HepG2 (cell line): ENCODE data around the gene GRIK1. TPM values are rescaled to one million over a fixed set of nuclear protein-coding genes. Genes with fewer than 3 reads are reported as not detected.

Experiments
- ATAC-seq: fragments of 200-7000 bp; cut with Tn5 transposase; 3 replicates; pipeline ENCODE4 v1.9.1; 2020; ENCODE audit warnings: mild to moderate bottlenecking, moderate library complexity
- BruUV-seq: library from RNA; stranded (reverse); fragments of 400-500 nt; replicated peaks from 2 replicates; lab custom pipeline; 2021; lab: Mats Ljungman, UMichigan
- CTCF ChIA-PET: fragments of 300-600 bp; formaldehyde crosslinking; extraction: SDS; loops from one replicate; lab custom pipeline; 2021; ENCODE audit warnings: low total read pairs, inconsistent platforms, low intra/inter-chr PET ratio; lab: Yijun Ruan, JAX
- POLR2A ChIA-PET: fragments of 350-600 bp; sonication (Branson Sonifier 250); formaldehyde crosslinking; loops from one replicate; lab custom pipeline; 2020; ENCODE audit warnings: antibody characterized with exemption, inconsistent platforms; lab: Yijun Ruan, JAX
- DNase-seq: peaks from one replicate; pipeline ENCODE4 v3.0.0-alpha.2; 2015; ENCODE audit warnings: low spot score
- FAIRE-seq: peaks from 3 replicates; lab custom pipeline; 2011; peaks lifted over from hg19 to GRCh38; lab: Jason Lieb, UNC
- H2AFZ ChIP-seq: one replicate; pipeline ENCODE4 v1.6.1; 2011; ENCODE audit warnings: low read length, inconsistent platforms
- H3K27ac ChIP-seq: fragments of 300-600 bp; 3 replicates; pipeline ENCODE4 v1.8.0; 2011; ENCODE audit warnings: mixed run types, mild to moderate bottlenecking, mixed read lengths, low read length, inconsistent platforms; ENCODE audit not compliant: insufficient read depth; ENCODE audit errors: extremely low read length
- H3K27me3 ChIP-seq, 2 experiments: fragments of 200-600 bp in 1 of 2; 2 replicates in 1 of 2; 3 replicates in 1 of 2; pipeline versions ENCODE4 v1.6.0 to v1.8.0; 2011; ENCODE audit warnings: low read length in 2 of 2, mild to moderate bottlenecking in 2 of 2, moderate library complexity in 2 of 2, inconsistent platforms in 1 of 2; ENCODE audit not compliant: insufficient read depth in 2 of 2, control insufficient read depth in 1 of 2
- H3K36me3 ChIP-seq, 2 experiments: fragments of 200-600 bp in 1 of 2; replicated peaks in 1 of 2; 2 replicates in 1 of 2; 3 replicates in 1 of 2; pipeline versions ENCODE4 v1.5.1 to v1.8.0; 2011; ENCODE audit warnings: low read length in 2 of 2, inconsistent platforms in 1 of 2; ENCODE audit not compliant: insufficient read depth in 2 of 2, control insufficient read depth in 1 of 2
- H3K4me1 ChIP-seq: 2 replicates; pipeline ENCODE4 v1.5.1; 2012; ENCODE audit warnings: low read length, inconsistent platforms; ENCODE audit not compliant: insufficient read depth
- H3K4me2 ChIP-seq: 2 replicates; pipeline ENCODE4 v1.6.0; 2011; ENCODE audit warnings: low read depth, low read length, inconsistent platforms
- H3K4me3 ChIP-seq, 3 experiments: fragments of 200-600 bp in 1 of 3; sonication (generic), shearing (Covaris generic) in 1 of 3; replicated peaks in 1 of 3; 2 replicates each; pipeline ENCODE4 v1.5.1; 2011 to 2016; ENCODE audit warnings: low read length in 3 of 3, inconsistent platforms in 2 of 3, low read depth in 2 of 3, mild to moderate bottlenecking in 2 of 3, control low read depth in 1 of 3, mixed read lengths in 1 of 3; ENCODE audit not compliant: insufficient read depth in 1 of 3
- H3K79me2 ChIP-seq: one replicate; pipeline ENCODE4 v1.6.1; 2011; ENCODE audit warnings: low read length, inconsistent platforms; ENCODE audit not compliant: insufficient read depth
- H3K9ac ChIP-seq: 2 replicates; pipeline ENCODE4 v1.6.0; 2011; ENCODE audit warnings: mild to moderate bottlenecking, low read depth, low read length, inconsistent platforms; ENCODE audit not compliant: insufficient read depth
- H3K9me3 ChIP-seq: 2 replicates; pipeline ENCODE4 v1.5.1; 2012; ENCODE audit warnings: mild to moderate bottlenecking, low read length
- H4K20me1 ChIP-seq: 2 replicates; pipeline ENCODE4 v1.6.0; 2011; ENCODE audit warnings: inconsistent platforms, mild to moderate bottlenecking, low read length, moderate library complexity; ENCODE audit not compliant: insufficient read depth
- ARNTL ChIP-seq: sonication (generic); formaldehyde crosslinking; IDR thresholded peaks from 2 replicates; pipeline ENCODE4 v1.4.0; 2020; ENCODE audit warnings: mild to moderate bottlenecking, missing genetic modification reagents
- DPF2 ChIP-seq: sonication (generic); formaldehyde crosslinking; IDR thresholded peaks from 2 replicates; pipeline ENCODE4 v1.4.0; 2020; ENCODE audit warnings: mild to moderate bottlenecking, low read depth, missing genetic modification reagents, borderline replicate concordance
- E2F1 ChIP-seq: sonication (generic); formaldehyde crosslinking; IDR thresholded peaks from 2 replicates; pipeline ENCODE4 v1.5.0; 2020; ENCODE audit warnings: missing genetic modification reagents
- ELF3 ChIP-seq: IDR thresholded peaks from 2 replicates; pipeline ENCODE4 v1.6.1; 2016; ENCODE audit warnings: missing genetic modification reagents, missing compliant biosample characterization
- HNF1B ChIP-seq: sonication (generic); formaldehyde crosslinking; IDR thresholded peaks from 2 replicates; pipeline ENCODE4 v1.5.1; 2020; ENCODE audit warnings: mild to moderate bottlenecking, moderate library complexity, missing genetic modification reagents
- RAD51 ChIP-seq: fragments of 450-650 bp; IDR thresholded peaks from 2 replicates; pipeline ENCODE4 v1.6.1; 2016; ENCODE audit warnings: borderline replicate concordance
- SETDB1 ChIP-seq: sonication (generic); formaldehyde crosslinking; IDR thresholded peaks from 2 replicates; pipeline ENCODE4 v1.5.1; 2020; ENCODE audit warnings: missing genetic modification reagents, mild to moderate bottlenecking, borderline replicate concordance
- SNAPC4 ChIP-seq: sonication (generic); formaldehyde crosslinking; IDR thresholded peaks from 2 replicates; pipeline ENCODE4 v1.4.0; 2020; ENCODE audit warnings: mild to moderate bottlenecking, missing genetic modification reagents
- SRY ChIP-seq: sonication (generic); formaldehyde crosslinking; IDR thresholded peaks from 2 replicates; pipeline ENCODE4 v1.8.0; 2022; ENCODE audit warnings: mild to moderate bottlenecking, missing genetic modification reagents
- ZFAT ChIP-seq: sonication (generic); formaldehyde crosslinking; conservative IDR thresholded peaks from 2 replicates; pipeline ENCODE4 v1.8.1; 2023; ENCODE audit warnings: missing genetic modification reagents, inconsistent platforms
- ZNF317 ChIP-seq: sonication (generic); formaldehyde crosslinking; IDR thresholded peaks from 2 replicates; pipeline ENCODE4 v1.5.0; 2020; ENCODE audit warnings: mild to moderate bottlenecking, missing genetic modification reagents
- ZNF430 ChIP-seq: sonication (generic); formaldehyde crosslinking; IDR thresholded peaks from 2 replicates; pipeline ENCODE4 v1.9.0; 2021; ENCODE audit warnings: mild to moderate bottlenecking, missing genetic modification reagents
- ZNF619 ChIP-seq: sonication (generic); formaldehyde crosslinking; IDR thresholded peaks from 2 replicates; pipeline ENCODE4 v1.4.0; 2020; ENCODE audit warnings: mild to moderate bottlenecking, missing genetic modification reagents
- ZNF781 ChIP-seq: sonication (generic); formaldehyde crosslinking; IDR thresholded peaks from 2 replicates; pipeline ENCODE4 v1.5.1; 2020; ENCODE audit warnings: borderline replicate concordance, mild to moderate bottlenecking, missing genetic modification reagents; ENCODE audit errors: not compliant biosample characterization
- ZNF788 ChIP-seq: sonication (generic); formaldehyde crosslinking; IDR thresholded peaks from 2 replicates; pipeline ENCODE4 v1.5.0; 2020; ENCODE audit warnings: mild to moderate bottlenecking, missing genetic modification reagents, borderline replicate concordance
- WGBS: methylation state at CpG from one replicate; pipeline ENCODE4 v1.1.6; 2017; ENCODE audit warnings: low lambda C conversion rate; 5-methylcytosine and 5-hydroxymethylcytosine counted together
- in situ Hi-C: cut with HindIII; loops from 2 replicates; pipeline ENCODE4 v1.10.0; 2017; ENCODE audit warnings: low pct_unique_long_range_greater_than_20kb; ENCODE audit not compliant: extremely low pct_ligation_motif_present
- intact Hi-C: fragments of 100-400 bp; cut with micrococcal nuclease; formaldehyde crosslinking; loops from one replicate; pipeline ENCODE4 v1.10.0; 2022; ENCODE audit not compliant: unreplicated experiment
- polyA plus RNA-seq, 8 experiments: library from polyadenylated mRNA; depleted of rRNA in 3 of 8; stranded (reverse) in 7 of 8; unstranded in 1 of 8; fragments of >200 nt; fragmentation: Illumina TruSeq in 4 of 8; extraction: Trizol in 4 of 8; gene quantifications; 2 replicates each; pipeline versions ENCODE4 v1.2.1 to v1.2.3, GENCODE V29; 2011 to 2016; ENCODE audit warnings: low read depth in 4 of 8, missing spikeins in 1 of 8, mixed read lengths in 1 of 8; ENCODE audit not compliant: insufficient read depth in 1 of 8
- total RNA-seq, 5 experiments: library from RNA; depleted of rRNA; stranded (reverse); fragments of >200 nt; fragmentation: Illumina TruSeq; extraction: Trizol; gene quantifications; 2 replicates each; pipeline ENCODE4 v1.2.3, GENCODE V29; 2016; ENCODE audit warnings: low read depth in 1 of 5

Gene GRIK1
- total and polyA plus RNA-seq, 2 of the 13 experiments (the other 11 are each of a cell fraction or from before 2014, with no cell fraction given), result not detected

- intact Hi-C loops, result no loop called here
- Histone ChIP-seq H3K27me3 (no peaks in the 10 kb centered on the region), H3K4me1 (no peaks in the 10 kb centered on the region), H3K36me3 (no peaks in the 10 kb centered on the region), H3K27ac (no peak overlapping the region), H3K79me2 (no peaks in the 10 kb centered on the region), H3K9me3 (no peaks in the 10 kb centered on the region), H3K4me2 (no peak overlapping the region), H4K20me1 (no peaks in the 10 kb centered on the region), H3K9ac (no peak overlapping the region), H2AFZ (no peak overlapping the region), H3K4me3 (no peak overlapping the region)
- ChIA-PET POLR2A (no interaction called here), CTCF (no interaction called here)
- ATAC-seq (no peak), FAIRE-seq (no peak), DNase-seq (no peak)
- TF ChIP-seq DPF2, result no peak
- no peak for TF ChIP-seq ZNF619 (CRISPR knock-in tag)
- no peak for TF ChIP-seq ZFAT (CRISPR knock-in tag)
- no peak for TF ChIP-seq ZNF781 (CRISPR knock-in tag)
- no peak for TF ChIP-seq SNAPC4 (CRISPR knock-in tag)
- no peak for TF ChIP-seq RAD51
- TF ChIP-seq ZNF788 (CRISPR knock-in tag), result no peak
- TF ChIP-seq SETDB1, result no peak
- TF ChIP-seq ARNTL (CRISPR knock-in tag), result no peak
- no peak for TF ChIP-seq SRY (CRISPR knock-in tag)
- no peak for TF ChIP-seq E2F1 (CRISPR knock-in tag)
- no peak for TF ChIP-seq ZNF317 (CRISPR knock-in tag)
- TF ChIP-seq HNF1B (CRISPR knock-in tag), result no peak
- no peak for TF ChIP-seq ELF3 (CRISPR knock-in tag)
- no peak for TF ChIP-seq ZNF430
- in situ Hi-C loops, result no loop called here
- BruUV-seq, result no TSS peak
- no CpG with 5 or more reads among the region's 2 CpGs for WGBS
These were observed 270.4 kb downstream of the GRIK1 start for GRCh38 chr21:29669416-29669815.
